Neural cell (in vitro differentiated cells): ENCODE measurements around the gene CPAMD8. TPM values are rescaled to one million over a fixed set of nuclear protein-coding genes. Genes with fewer than 3 reads are reported as not detected.

Experiments used
- H2AFZ ChIP-seq: fragments of 200-600, 300-800 bp; sonication (generic), shearing (Covaris generic); 2 replicates; pipeline ENCODE4 v1.6.0; 2014; ENCODE audit warnings: low read depth, mild to moderate bottlenecking, antibody characterized with exemption, low read length, moderate library complexity
- H3F3A ChIP-seq: fragments of 200-600 bp; shearing (Covaris generic); 2 replicates; pipeline ENCODE4 v1.6.1; 2016; ENCODE audit warnings: mild to moderate bottlenecking, moderate library complexity, mixed read lengths, antibody characterized with exemption, low read length; ENCODE audit not compliant: insufficient read depth, poor library complexity, severe bottlenecking
- H3K27ac ChIP-seq: fragments of 200-600, 300-800 bp; sonication (generic), shearing (Covaris generic); 2 replicates; pipeline ENCODE4 v1.5.1; 2014; ENCODE audit warnings: mild to moderate bottlenecking, low read length, moderate library complexity
- H3K27me3 ChIP-seq: fragments of 300-800, 200-600 bp; sonication (generic), shearing (Covaris generic); 2 replicates; pipeline ENCODE4 v1.6.0; 2014; ENCODE audit warnings: mild to moderate bottlenecking, low read depth, low read length, moderate library complexity; ENCODE audit not compliant: insufficient read depth
- H3K36me3 ChIP-seq: fragments of 300-800, 200-600 bp; sonication (generic), shearing (Covaris generic); 2 replicates; pipeline ENCODE4 v1.5.1; 2014; ENCODE audit warnings: mild to moderate bottlenecking, antibody characterized with exemption, low read length, moderate library complexity; ENCODE audit not compliant: insufficient read depth
- H3K4me2 ChIP-seq: fragments of 300-800, 200-600 bp; sonication (generic), shearing (Covaris generic); 2 replicates; pipeline ENCODE4 v1.6.0; 2014; ENCODE audit warnings: mild to moderate bottlenecking, low read length
- H3K4me3 ChIP-seq: fragments of 300-800, 200-600 bp; sonication (generic), shearing (Covaris generic); 2 replicates; pipeline ENCODE4 v1.5.1; 2014; ENCODE audit warnings: mild to moderate bottlenecking, low read length, moderate library complexity
- H3K79me2 ChIP-seq: fragments of 200-600 bp; shearing (Covaris generic); replicated peaks from 2 replicates; pipeline ENCODE4 v1.6.0; 2014; ENCODE audit warnings: mild to moderate bottlenecking, low read length, moderate library complexity; ENCODE audit not compliant: insufficient read depth
- H3K9ac ChIP-seq: fragments of 300-800, 200-600 bp; sonication (generic), shearing (Covaris generic); 2 replicates; pipeline ENCODE4 v1.6.1; 2016; ENCODE audit warnings: mild to moderate bottlenecking, low read length, mixed read lengths
- H3K9me2 ChIP-seq: fragments of 200-600 bp; shearing (Covaris generic); 2 replicates; pipeline ENCODE4 v1.6.1; 2016; ENCODE audit warnings: mild to moderate bottlenecking, low read length, mixed read lengths; ENCODE audit not compliant: insufficient read depth
- H3K9me3 ChIP-seq: fragments of 200-600, 300-800 bp; sonication (generic), shearing (Covaris generic); 2 replicates; pipeline ENCODE4 v1.6.1; 2016; ENCODE audit warnings: mild to moderate bottlenecking, mixed run types, low read length, moderate library complexity, mixed read lengths
- H4K20me1 ChIP-seq: fragments of 200-600 bp; shearing (Covaris generic); 2 replicates; pipeline ENCODE4 v1.6.1; 2016; ENCODE audit warnings: mild to moderate bottlenecking, mixed run types; ENCODE audit not compliant: insufficient read depth
- EP300 ChIP-seq: fragments of 450-650 bp; conservative IDR thresholded peaks from 2 replicates; pipeline ENCODE4 v1.6.1; 2014; ENCODE audit warnings: antibody characterized with exemption, mild to moderate bottlenecking, moderate library complexity; ENCODE audit not compliant: poor library complexity, severe bottlenecking
- EZH2 ChIP-seq: fragments of 200-600, 300-800 bp; shearing (Covaris generic), sonication (generic); IDR thresholded peaks from 2 replicates; pipeline ENCODE4 v1.6.1; 2014; ENCODE audit warnings: antibody characterized with exemption, low read length, borderline replicate concordance, mild to moderate bottlenecking; ENCODE audit not compliant: insufficient read depth, poor library complexity, severe bottlenecking
- MXI1 ChIP-seq: fragments of 450-650 bp; conservative IDR thresholded peaks from 2 replicates; pipeline ENCODE4 v1.6.1; 2014; ENCODE audit warnings: antibody characterized with exemption, mild to moderate bottlenecking; ENCODE audit not compliant: poor library complexity, severe bottlenecking
- POLR2AphosphoS5 ChIP-seq: IDR thresholded peaks from 2 replicates; pipeline ENCODE4 v1.6.1; 2012
- RAD21 ChIP-seq: fragments of 450-650 bp; conservative IDR thresholded peaks from 2 replicates; pipeline ENCODE4 v1.6.1; 2014; ENCODE audit warnings: antibody characterized with exemption, mild to moderate bottlenecking, moderate library complexity
- SMC3 ChIP-seq: fragments of 450-650 bp; conservative IDR thresholded peaks from 2 replicates; pipeline ENCODE4 v1.6.1; 2014; ENCODE audit warnings: antibody characterized with exemption, mild to moderate bottlenecking, moderate library complexity; ENCODE audit not compliant: poor library complexity
- TAF1 ChIP-seq: IDR thresholded peaks from 2 replicates; pipeline ENCODE4 v1.6.1; 2012; ENCODE audit warnings: low read depth
- polyA plus RNA-seq: library from polyadenylated mRNA; depleted of rRNA; stranded (reverse); fragments of >200 nt; gene quantifications from 2 replicates; pipeline ENCODE4 v1.2.3, GENCODE V29; 2014
- TF ChIP-seq, protein P1 (sequence below): IDR thresholded peaks from 2 replicates; pipeline ENCODE4 v1.6.1; 2012; ENCODE audit warnings: borderline replicate concordance
- TF ChIP-seq, protein P2 (sequence below): fragments of 450-650 bp; IDR thresholded peaks from 2 replicates; pipeline ENCODE4 v1.5.1; 2014; ENCODE audit warnings: antibody characterized with exemption, mild to moderate bottlenecking, moderate library complexity; ENCODE audit not compliant: poor library complexity, severe bottlenecking

CPAMD8 gene
- polyA plus RNA-seq, 1 donor from 2014 or later: 1.9 TPM

- Histone ChIP-seq H3K27me3 (no peaks in the 10 kb centered on the region), H3F3A (no peaks in the 10 kb centered on the region), H3K4me3 (no peak overlapping the region), H3K9me3 (no peaks in the 10 kb centered on the region), H3K79me2 (no peaks in the 10 kb centered on the region), H3K9ac (no peak overlapping the region), H3K4me2 (no peak overlapping the region), H4K20me1 (no peaks in the 10 kb centered on the region), H3K9me2 (no peaks in the 10 kb centered on the region), H3K27ac (no peak overlapping the region), H2AFZ (no peak overlapping the region), H3K36me3 (no peaks in the 10 kb centered on the region)
- TF ChIP-seq MXI1: no peak
- no peak for TF ChIP-seq POLR2AphosphoS5
- TF ChIP-seq, protein P1, sequence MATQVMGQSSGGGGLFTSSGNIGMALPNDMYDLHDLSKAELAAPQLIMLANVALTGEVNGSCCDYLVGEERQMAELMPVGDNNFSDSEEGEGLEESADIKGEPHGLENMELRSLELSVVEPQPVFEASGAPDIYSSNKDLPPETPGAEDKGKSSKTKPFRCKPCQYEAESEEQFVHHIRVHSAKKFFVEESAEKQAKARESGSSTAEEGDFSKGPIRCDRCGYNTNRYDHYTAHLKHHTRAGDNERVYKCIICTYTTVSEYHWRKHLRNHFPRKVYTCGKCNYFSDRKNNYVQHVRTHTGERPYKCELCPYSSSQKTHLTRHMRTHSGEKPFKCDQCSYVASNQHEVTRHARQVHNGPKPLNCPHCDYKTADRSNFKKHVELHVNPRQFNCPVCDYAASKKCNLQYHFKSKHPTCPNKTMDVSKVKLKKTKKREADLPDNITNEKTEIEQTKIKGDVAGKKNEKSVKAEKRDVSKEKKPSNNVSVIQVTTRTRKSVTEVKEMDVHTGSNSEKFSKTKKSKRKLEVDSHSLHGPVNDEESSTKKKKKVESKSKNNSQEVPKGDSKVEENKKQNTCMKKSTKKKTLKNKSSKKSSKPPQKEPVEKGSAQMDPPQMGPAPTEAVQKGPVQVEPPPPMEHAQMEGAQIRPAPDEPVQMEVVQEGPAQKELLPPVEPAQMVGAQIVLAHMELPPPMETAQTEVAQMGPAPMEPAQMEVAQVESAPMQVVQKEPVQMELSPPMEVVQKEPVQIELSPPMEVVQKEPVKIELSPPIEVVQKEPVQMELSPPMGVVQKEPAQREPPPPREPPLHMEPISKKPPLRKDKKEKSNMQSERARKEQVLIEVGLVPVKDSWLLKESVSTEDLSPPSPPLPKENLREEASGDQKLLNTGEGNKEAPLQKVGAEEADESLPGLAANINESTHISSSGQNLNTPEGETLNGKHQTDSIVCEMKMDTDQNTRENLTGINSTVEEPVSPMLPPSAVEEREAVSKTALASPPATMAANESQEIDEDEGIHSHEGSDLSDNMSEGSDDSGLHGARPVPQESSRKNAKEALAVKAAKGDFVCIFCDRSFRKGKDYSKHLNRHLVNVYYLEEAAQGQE: no peak
- no peak for TF ChIP-seq EP300
- no peak for TF ChIP-seq SMC3
- TF ChIP-seq, protein P2, sequence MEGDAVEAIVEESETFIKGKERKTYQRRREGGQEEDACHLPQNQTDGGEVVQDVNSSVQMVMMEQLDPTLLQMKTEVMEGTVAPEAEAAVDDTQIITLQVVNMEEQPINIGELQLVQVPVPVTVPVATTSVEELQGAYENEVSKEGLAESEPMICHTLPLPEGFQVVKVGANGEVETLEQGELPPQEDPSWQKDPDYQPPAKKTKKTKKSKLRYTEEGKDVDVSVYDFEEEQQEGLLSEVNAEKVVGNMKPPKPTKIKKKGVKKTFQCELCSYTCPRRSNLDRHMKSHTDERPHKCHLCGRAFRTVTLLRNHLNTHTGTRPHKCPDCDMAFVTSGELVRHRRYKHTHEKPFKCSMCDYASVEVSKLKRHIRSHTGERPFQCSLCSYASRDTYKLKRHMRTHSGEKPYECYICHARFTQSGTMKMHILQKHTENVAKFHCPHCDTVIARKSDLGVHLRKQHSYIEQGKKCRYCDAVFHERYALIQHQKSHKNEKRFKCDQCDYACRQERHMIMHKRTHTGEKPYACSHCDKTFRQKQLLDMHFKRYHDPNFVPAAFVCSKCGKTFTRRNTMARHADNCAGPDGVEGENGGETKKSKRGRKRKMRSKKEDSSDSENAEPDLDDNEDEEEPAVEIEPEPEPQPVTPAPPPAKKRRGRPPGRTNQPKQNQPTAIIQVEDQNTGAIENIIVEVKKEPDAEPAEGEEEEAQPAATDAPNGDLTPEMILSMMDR: no peak
- no peak for TF ChIP-seq TAF1
- TF ChIP-seq RAD21: no peak
- TF ChIP-seq EZH2: no peak
Measured at GRCh38 chr19:17049711-17050280, 23.2 kb upstream of the CPAMD8 start.

GRCh38 chr19:17048885-17049453 lies 22.4 kb upstream of the CPAMD8 start:
- Histone ChIP-seq H3K4me2 (no peak overlapping the region), H3F3A (no peaks in the 10 kb centered on the region), H3K27ac (no peak overlapping the region), H3K79me2 (no peaks in the 10 kb centered on the region), H3K9ac (no peak overlapping the region), H3K27me3 (no peaks in the 10 kb centered on the region), H3K9me3 (no peaks in the 10 kb centered on the region), H2AFZ (no peak overlapping the region), H3K36me3 (no peaks in the 10 kb centered on the region), H3K9me2 (no peaks in the 10 kb centered on the region), H3K4me3 (no peak overlapping the region), H4K20me1 (no peaks in the 10 kb centered on the region)
- TF ChIP-seq, protein P2: no peak
- TF ChIP-seq, protein P1: no peak
